Endodermal cell (in vitro differentiated cells): ENCODE measurements around the gene SLC25A28. TPM values are rescaled to one million over a fixed set of nuclear protein-coding genes. Genes with fewer than 3 reads are reported as not detected.

Experiments
- DNase-seq: peaks from one replicate; pipeline ENCODE4 v3.0.0-alpha.2; 2017
- H3K27ac ChIP-seq: 2 replicates; pipeline ENCODE4 v1.5.1; 2013; ENCODE audit warnings: mild to moderate bottlenecking, low read depth, low read length, moderate library complexity
- H3K27me3 ChIP-seq: 2 replicates; pipeline ENCODE4 v1.6.1; 2013; ENCODE audit warnings: mild to moderate bottlenecking, low read length, moderate library complexity; ENCODE audit not compliant: insufficient read depth, control insufficient read depth, poor library complexity, severe bottlenecking
- H3K36me3 ChIP-seq: 2 replicates; pipeline ENCODE4 v1.7.0; 2013; ENCODE audit warnings: mild to moderate bottlenecking, low read length, moderate library complexity; ENCODE audit not compliant: control insufficient read depth, insufficient read depth
- H3K4me1 ChIP-seq: one replicate; pipeline ENCODE4 v1.7.0; 2013; ENCODE audit warnings: low read length; ENCODE audit not compliant: control insufficient read depth, insufficient read depth
- H3K4me3 ChIP-seq: 2 replicates; pipeline ENCODE4 v1.5.1; 2013; ENCODE audit warnings: mild to moderate bottlenecking, low read length, moderate library complexity
- H3K9ac ChIP-seq: 2 replicates; pipeline ENCODE4 v1.6.1; 2013; ENCODE audit warnings: mild to moderate bottlenecking, low read length, moderate library complexity; ENCODE audit not compliant: poor library complexity, severe bottlenecking; ENCODE audit errors: extremely low read depth
- H3K9me3 ChIP-seq: 2 replicates; pipeline ENCODE4 v1.6.1; 2013; ENCODE audit warnings: mild to moderate bottlenecking, low read length, moderate library complexity; ENCODE audit not compliant: control insufficient read depth
- H3K27ac Mint-ChIP-seq: 2 replicates; pipeline ENCODE4 v1.8.0; 2020; ENCODE audit warnings: mixed read lengths
- H3K27me3 Mint-ChIP-seq: 2 replicates; pipeline ENCODE4 v1.8.0; 2021; ENCODE audit warnings: mild to moderate bottlenecking, mixed read lengths; ENCODE audit not compliant: insufficient read depth
- H3K36me3 Mint-ChIP-seq: 2 replicates; pipeline ENCODE4 v1.8.0; 2020; ENCODE audit warnings: low read depth, mixed read lengths
- H3K4me1 Mint-ChIP-seq: 2 replicates; pipeline ENCODE4 v1.8.0; 2020; ENCODE audit warnings: mixed read lengths
- H3K4me3 Mint-ChIP-seq: 2 replicates; pipeline ENCODE4 v1.8.0; 2020; ENCODE audit warnings: mild to moderate bottlenecking, moderate library complexity, mixed read lengths
- H3K9me3 Mint-ChIP-seq: 2 replicates; pipeline ENCODE4 v1.8.0; 2020; ENCODE audit warnings: mild to moderate bottlenecking, mixed read lengths
- WGBS, 2 experiments: methylation state at CpG; one replicate each; pipeline versions ENCODE4 v1.1.5 to v1.1.7; 2013; ENCODE audit warnings: missing lambda C conversion rate in 2 of 2, mixed read lengths in 1 of 2; ENCODE audit not compliant: insufficient coverage in 1 of 2, insufficient read length in 1 of 2; 5-methylcytosine and 5-hydroxymethylcytosine counted together
- total RNA-seq, 2 donors: library from RNA; stranded (reverse); fragmentation: NEBNext Ultra II Directional in 1 of 2; extraction: Animal tissue kit (Norgen Biotek cat#: 25700) in 1 of 2; gene quantifications; 2 replicates in 1 of 2; 3 replicates in 1 of 2; pipeline ENCODE4 v1.2.1, GENCODE V29; 2021
- TF ChIP-seq, protein P1 (sequence below): fragments of 200-600 bp; sonication (generic); conservative IDR thresholded peaks from 2 replicates; pipeline ENCODE4 v1.5.0; 2021; ENCODE audit warnings: antibody characterized with exemption, mild to moderate bottlenecking

The SLC25A28 gene
- total RNA-seq, 2 donors from 2014 or later: 20.4 to 30.0 TPM

- Mint-ChIP-seq H3K27me3 (no peaks in the 10 kb centered on the region), H3K4me1 (peaks cover 13% of the 10 kb centered on the region), H3K27ac (no peak overlapping the region), H3K4me3 (no peak overlapping the region), H3K36me3 (no peaks in the 10 kb centered on the region), H3K9me3 (no peaks in the 10 kb centered on the region)
- TF ChIP-seq, protein P1, sequence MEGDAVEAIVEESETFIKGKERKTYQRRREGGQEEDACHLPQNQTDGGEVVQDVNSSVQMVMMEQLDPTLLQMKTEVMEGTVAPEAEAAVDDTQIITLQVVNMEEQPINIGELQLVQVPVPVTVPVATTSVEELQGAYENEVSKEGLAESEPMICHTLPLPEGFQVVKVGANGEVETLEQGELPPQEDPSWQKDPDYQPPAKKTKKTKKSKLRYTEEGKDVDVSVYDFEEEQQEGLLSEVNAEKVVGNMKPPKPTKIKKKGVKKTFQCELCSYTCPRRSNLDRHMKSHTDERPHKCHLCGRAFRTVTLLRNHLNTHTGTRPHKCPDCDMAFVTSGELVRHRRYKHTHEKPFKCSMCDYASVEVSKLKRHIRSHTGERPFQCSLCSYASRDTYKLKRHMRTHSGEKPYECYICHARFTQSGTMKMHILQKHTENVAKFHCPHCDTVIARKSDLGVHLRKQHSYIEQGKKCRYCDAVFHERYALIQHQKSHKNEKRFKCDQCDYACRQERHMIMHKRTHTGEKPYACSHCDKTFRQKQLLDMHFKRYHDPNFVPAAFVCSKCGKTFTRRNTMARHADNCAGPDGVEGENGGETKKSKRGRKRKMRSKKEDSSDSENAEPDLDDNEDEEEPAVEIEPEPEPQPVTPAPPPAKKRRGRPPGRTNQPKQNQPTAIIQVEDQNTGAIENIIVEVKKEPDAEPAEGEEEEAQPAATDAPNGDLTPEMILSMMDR: no peak
- Histone ChIP-seq H3K4me3 (no peak overlapping the region), H3K27ac (no peak overlapping the region), H3K4me1 (peaks cover 9% of the 10 kb centered on the region), H3K9ac (no peak overlapping the region), H3K36me3 (no peaks in the 10 kb centered on the region), H3K27me3 (no peaks in the 10 kb centered on the region), H3K9me3 (no peaks in the 10 kb centered on the region)
- 93 to 95% methylated on average over 5 of the region's 5 CpGs for WGBS, 2 experiments
- no peak for DNase-seq
Measured at GRCh38 chr10:99573790-99574189, 46.4 kb downstream of the SLC25A28 start.

GRCh38 chr10:99571816-99572215 is 48.4 kb downstream of the SLC25A28 start:
- 100% methylated on average over 1 of the region's 1 CpG; no CpG with 5 or more reads in 1 of the 2 experiments for WGBS, 2 experiments
- H3K27me3 Mint-ChIP-seq: no peaks in the 10 kb centered on the region
- H3K27ac Mint-ChIP-seq: no peak overlapping the region
- no peaks in the 10 kb centered on the region for H3K36me3 Mint-ChIP-seq
- no peaks in the 10 kb centered on the region for H3K9me3 ChIP-seq
- H3K4me1 ChIP-seq: peaks cover 1% of the 10 kb centered on the region
- no peaks in the 10 kb centered on the region for H3K9me3 Mint-ChIP-seq
- H3K4me3 Mint-ChIP-seq: no peak overlapping the region
- peaks cover 10% of the 10 kb centered on the region for H3K4me1 Mint-ChIP-seq
- H3K27me3 ChIP-seq: no peaks in the 10 kb centered on the region
- H3K36me3 ChIP-seq: no peaks in the 10 kb centered on the region
- TF ChIP-seq, protein P1: no peak
- H3K4me3 ChIP-seq: no peak overlapping the region
- no peak overlapping the region for H3K9ac ChIP-seq
- no peak for DNase-seq
- H3K27ac ChIP-seq: no peak overlapping the region

GRCh38 chr10:99569961-99570360 is 50.3 kb downstream of the SLC25A28 start:
- Mint-ChIP-seq H3K9me3 (no peaks in the 10 kb centered on the region), H3K27ac (no peak overlapping the region), H3K4me3 (no peak overlapping the region), H3K4me1 (peaks cover 10% of the 10 kb centered on the region), H3K36me3 (no peaks in the 10 kb centered on the region), H3K27me3 (no peaks in the 10 kb centered on the region)
- DNase-seq: no peak
- H3K4me3 ChIP-seq: no peak overlapping the region
- H3K27me3 ChIP-seq: no peaks in the 10 kb centered on the region
- H3K27ac ChIP-seq: no peak overlapping the region
- TF ChIP-seq, protein P1: no peak
- no peaks in the 10 kb centered on the region for H3K9me3 ChIP-seq
- no peaks in the 10 kb centered on the region for H3K36me3 ChIP-seq
- no peak overlapping the region for H3K9ac ChIP-seq
- H3K4me1 ChIP-seq: no peaks in the 10 kb centered on the region
